ENCODE measurements around the gene NTN1. TPM values are rescaled to one million over a fixed set of nuclear protein-coding genes. Genes with fewer than 3 reads are reported as not detected.

NTN1 gene
- polyA plus RNA-seq, 3 donors = 0.03 to 0.04 TPM; not detected in 1

- H3K36me3 Mint-ChIP-seq = peaks cover 2 to 6% of the 10 kb centered on the region in 2 donors
- no peaks in the 10 kb centered on the region for H3K4me1 ChIP-seq (ENCODE audit: control insufficient read depth in 1 of 2, insufficient read depth in 2 of 2, low read length in 2 of 2)
- H3K4me3 ChIP-seq (replicated peaks in 1 of 3; ENCODE audit: low read depth in 2 of 3, low read length in 3 of 3) = no peak overlapping the region
- H4K20me1 ChIP-seq (ENCODE audit: insufficient read depth, low read length) = no peaks in the 10 kb centered on the region
- H3K27ac Mint-ChIP-seq = no peak overlapping the region
- H3K4me2 ChIP-seq (replicated peaks; ENCODE audit: extremely low read depth, low read length, poor library complexity, severe bottlenecking) = no peak overlapping the region
- no peaks in the 10 kb centered on the region for H3K79me2 ChIP-seq (ENCODE audit: insufficient read depth, low read length)
- no peaks in the 10 kb centered on the region for H3K36me3 ChIP-seq (replicated peaks in 1 of 2; ENCODE audit: control insufficient read depth in 1 of 2, insufficient read depth in 2 of 2, low read length in 2 of 2)
- no peaks in the 10 kb centered on the region for H3K9me3 ChIP-seq (replicated peaks in 1 of 2; ENCODE audit: control insufficient read depth in 1 of 2, insufficient read depth in 1 of 2, low read length in 2 of 2)
- WGBS (ENCODE audit: insufficient coverage) = 94% methylated on average over 17 of the region's 21 CpGs
- H3K27me3 ChIP-seq (ENCODE audit: control insufficient read depth in 2 of 2, insufficient read depth in 2 of 2, low read length in 2 of 2) = no peaks in the 10 kb centered on the region
- peaks cover 4% of the 10 kb centered on the region for H3K4me1 Mint-ChIP-seq
- H3K27ac ChIP-seq (ENCODE audit: low read depth in 1 of 2, low read length in 2 of 2) = no peak overlapping the region
- no peak for TF ChIP-seq CTCF (IDR thresholded peaks at IDR 0.05)
- H2AFZ ChIP-seq (ENCODE audit: insufficient read depth, low read depth, low read length, poor library complexity, severe bottlenecking) = no peak overlapping the region
- H3K9ac ChIP-seq (ENCODE audit: insufficient read depth, low read length, poor library complexity, severe bottlenecking) = no peak overlapping the region
- peaks cover 0 to 2% (median 0%) of the 10 kb centered on the region in 3 donors for H3K27me3 Mint-ChIP-seq (ENCODE audit: low read depth in 3 of 3)
- intact Hi-C loops (cut with micrococcal nuclease) = no loop called here
- H3K9me3 Mint-ChIP-seq = peaks cover 0 to 3% (median 1%) of the 10 kb centered on the region in 7 donors
- no peak for DNase-seq
- no peak overlapping the region for H3K4me3 Mint-ChIP-seq
These were observed 252.4 kb downstream of the NTN1 start for GRCh38 chr17:9273428-9274391.

- H3K4me1 Mint-ChIP-seq = peaks cover 4% of the 10 kb centered on the region
- no peak for TF ChIP-seq CTCF (IDR thresholded peaks at IDR 0.05)
- Histone ChIP-seq H2AFZ (ENCODE audit: insufficient read depth, low read depth, low read length, poor library complexity, severe bottlenecking) (no peak overlapping the region), H3K36me3 (replicated peaks in 1 of 2; ENCODE audit: control insufficient read depth in 1 of 2, insufficient read depth in 2 of 2, low read length in 2 of 2) (no peaks in the 10 kb centered on the region), H3K27ac (ENCODE audit: low read depth in 1 of 2, low read length in 2 of 2) (no peak overlapping the region), H3K9me3 (replicated peaks in 1 of 2; ENCODE audit: control insufficient read depth in 1 of 2, insufficient read depth in 1 of 2, low read length in 2 of 2) (no peaks in the 10 kb centered on the region), H4K20me1 (ENCODE audit: insufficient read depth, low read length) (no peaks in the 10 kb centered on the region), H3K4me1 (ENCODE audit: control insufficient read depth in 1 of 2, insufficient read depth in 2 of 2, low read length in 2 of 2) (no peaks in the 10 kb centered on the region), H3K4me3 (replicated peaks in 1 of 3; ENCODE audit: low read depth in 2 of 3, low read length in 3 of 3) (no peak overlapping the region), H3K4me2 (replicated peaks; ENCODE audit: extremely low read depth, low read length, poor library complexity, severe bottlenecking) (no peak overlapping the region), H3K79me2 (ENCODE audit: insufficient read depth, low read length) (no peaks in the 10 kb centered on the region), H3K27me3 (ENCODE audit: control insufficient read depth in 2 of 2, insufficient read depth in 2 of 2, low read length in 2 of 2) (no peaks in the 10 kb centered on the region), H3K9ac (ENCODE audit: insufficient read depth, low read length, poor library complexity, severe bottlenecking) (no peak overlapping the region)
- H3K27ac Mint-ChIP-seq = no peak overlapping the region
- peaks cover 0 to 3% (median 1%) of the 10 kb centered on the region in 7 donors for H3K9me3 Mint-ChIP-seq
- WGBS (ENCODE audit: insufficient coverage) = 67% methylated on average over 7 of the region's 9 CpGs
- H3K27me3 Mint-ChIP-seq (ENCODE audit: low read depth in 3 of 3) = no peaks in the 10 kb centered on the region
- no peak overlapping the region for H3K4me3 Mint-ChIP-seq
- DNase-seq = no peak
- peaks cover 2 to 6% of the 10 kb centered on the region in 2 donors for H3K36me3 Mint-ChIP-seq
- intact Hi-C loops (cut with micrococcal nuclease) = no loop called here
These were observed 253.7 kb downstream of the NTN1 start for GRCh38 chr17:9274973-9275372.
